HFFc6 (cell line): ENCODE measurements around the gene CHSY3. TPM values are rescaled to one million over a fixed set of nuclear protein-coding genes. Genes with fewer than 3 reads are reported as not detected.

Experiments
- DNase-seq: peaks from one replicate; pipeline ENCODE4 v3.0.0-alpha.2; 2018
- H3K27ac Mint-ChIP-seq: 2 replicates; pipeline ENCODE4 v1.8.0; 2020; ENCODE audit warnings: mild to moderate bottlenecking, mixed read lengths
- H3K27me3 Mint-ChIP-seq: 2 replicates; pipeline ENCODE4 v1.8.0; 2021; ENCODE audit warnings: mild to moderate bottlenecking, moderate library complexity, mixed read lengths; ENCODE audit not compliant: insufficient read depth
- H3K36me3 Mint-ChIP-seq: 2 replicates; pipeline ENCODE4 v1.8.0; 2021; ENCODE audit warnings: low read depth, mixed read lengths
- H3K4me1 Mint-ChIP-seq: 2 replicates; pipeline ENCODE4 v1.8.0; 2020; ENCODE audit warnings: low read depth, mixed read lengths
- H3K4me3 Mint-ChIP-seq: 2 replicates; pipeline ENCODE4 v1.8.0; 2020; ENCODE audit warnings: mild to moderate bottlenecking, moderate library complexity, mixed read lengths
- H3K9me3 Mint-ChIP-seq: 2 replicates; pipeline ENCODE4 v1.8.0; 2020; ENCODE audit warnings: mild to moderate bottlenecking, mixed read lengths
- CTCF ChIP-seq: fragments of 200-600 bp; sonication (generic); IDR thresholded peaks from 2 replicates; pipeline ENCODE4 v1.5.0; 2021; ENCODE audit warnings: antibody characterized with exemption, mild to moderate bottlenecking
- total RNA-seq, 6 experiments: library from RNA; stranded (reverse); fragmentation: NEBNext Ultra II Directional; extraction: Animal tissue kit (Norgen Biotek cat#: 25700); gene quantifications; 2 replicates in 1 of 6; 3 replicates in 5 of 6; pipeline ENCODE4 v1.2.3, GENCODE V29; 2021

CHSY3 gene
- total RNA-seq, 6 experiments from 2014 or later = 0.07 to 0.19 (median 0.07) TPM; not detected in 2

GRCh38 chr5:130077007-130077406 lies 172.7 kb downstream of the CHSY3 start:
- Mint-ChIP-seq H3K36me3 (no peaks in the 10 kb centered on the region; the same call in 1 of the 2 replicates), H3K9me3 (peaks cover 36% of the 10 kb centered on the region), H3K4me3 (no peak overlapping the region), H3K27ac (no peak overlapping the region), H3K4me1 (no peaks in the 10 kb centered on the region), H3K27me3 (no peaks in the 10 kb centered on the region; the same call in 1 of the 2 replicates)
- no peak for DNase-seq
- no peak for TF ChIP-seq CTCF

GRCh38 chr5:130078661-130079060 lies 174.4 kb downstream of the CHSY3 start:
- H3K27me3 Mint-ChIP-seq = no peaks in the 10 kb centered on the region
- no peak for DNase-seq
- no peaks in the 10 kb centered on the region for H3K4me1 Mint-ChIP-seq
- no peaks in the 10 kb centered on the region; the same call in 1 of the 2 replicates for H3K36me3 Mint-ChIP-seq
- H3K4me3 Mint-ChIP-seq = no peak overlapping the region
- no peak overlapping the region for H3K27ac Mint-ChIP-seq
- no peak for TF ChIP-seq CTCF
- H3K9me3 Mint-ChIP-seq = peaks cover 25% of the 10 kb centered on the region

GRCh38 chr5:130090569-130091270 lies 186.5 kb downstream of the CHSY3 start:
- Mint-ChIP-seq H3K27me3 (no peaks in the 10 kb centered on the region), H3K27ac (no peak overlapping the region), H3K9me3 (peaks cover 26% of the 10 kb centered on the region), H3K36me3 (no peaks in the 10 kb centered on the region), H3K4me3 (no peak overlapping the region), H3K4me1 (no peaks in the 10 kb centered on the region)
- no peak for DNase-seq
- TF ChIP-seq CTCF = no peak

GRCh38 chr5:130092991-130093390 lies 188.7 kb downstream of the CHSY3 start:
- Mint-ChIP-seq H3K4me1 (no peaks in the 10 kb centered on the region), H3K9me3 (peaks cover 34% of the 10 kb centered on the region)
- no peak for TF ChIP-seq CTCF

GRCh38 chr5:130096483-130096882 lies 192.2 kb downstream of the CHSY3 start:
- no peaks in the 10 kb centered on the region for H3K36me3 Mint-ChIP-seq
- no peak for DNase-seq
- no peaks in the 10 kb centered on the region for H3K27me3 Mint-ChIP-seq
- no peak overlapping the region for H3K27ac Mint-ChIP-seq
- TF ChIP-seq CTCF = no peak
- no peaks in the 10 kb centered on the region for H3K4me1 Mint-ChIP-seq
- peaks cover 32% of the 10 kb centered on the region for H3K9me3 Mint-ChIP-seq
- H3K4me3 Mint-ChIP-seq = no peak overlapping the region

More at GRCh38 chr5:130092991-130093390, 188.7 kb downstream of the CHSY3 start:
- Mint-ChIP-seq H3K4me3 (no peak overlapping the region), H3K27me3 (no peaks in the 10 kb centered on the region), H3K36me3 (no peaks in the 10 kb centered on the region), H3K27ac (no peak overlapping the region)
- no peak for DNase-seq
